ENCODE measurements around the gene SLC2A5. TPM values are rescaled to one million over a fixed set of nuclear protein-coding genes. Genes with fewer than 3 reads are reported as not detected.

Gene SLC2A5
- total RNA-seq, 1 donor from 2014 or later: not detected

GRCh38 chr1:9009438-9010370, 59.7 kb downstream of the SLC2A5 start:
- intact Hi-C loops (cut with micrococcal nuclease): loop anchor here (1.0 to 10.0 kb wide), 2 partner anchors 92 to 445 kb away; no protein-coding TSS in a partner anchor

GRCh38 chr1:9008236-9008635, 61.2 kb downstream of the SLC2A5 start:
- intact Hi-C loops (cut with micrococcal nuclease): loop anchor here (10.0 kb wide), 1 partner anchor 443 kb away; no protein-coding TSS in a partner anchor

- intact Hi-C loops (cut with micrococcal nuclease): loop anchor here (10.0 kb wide), 1 partner anchor 442 kb away; no protein-coding TSS in a partner anchor
These were observed 62.3 kb downstream of the SLC2A5 start for GRCh38 chr1:9006956-9007615.

GRCh38 chr1:9005395-9005708, 64.1 kb downstream of the SLC2A5 start:
- intact Hi-C loops (cut with micrococcal nuclease): loop anchor here (1.0 to 10.0 kb wide), 8 partner anchors 17 to 441 kb away; partner anchors contain the start of gene ENO1

GRCh38 chr1:9004700-9005394, 64.6 kb downstream of the SLC2A5 start:
- intact Hi-C loops (cut with micrococcal nuclease): loop anchor here (1.0 to 10.0 kb wide), 8 partner anchors 17 to 440 kb away; partner anchors contain the start of gene ENO1

GRCh38 chr1:9004031-9004699, 65.3 kb downstream of the SLC2A5 start:
- intact Hi-C loops (cut with micrococcal nuclease): loop anchor here (2.0 to 10.0 kb wide), 3 partner anchors 125 to 439 kb away; partner anchors contain the start of gene ENO1

GRCh38 chr1:9002215-9002560, 67.2 kb downstream of the SLC2A5 start:
- intact Hi-C loops (cut with micrococcal nuclease): loop anchor here (10.0 kb wide), 1 partner anchor 437 kb away; no protein-coding TSS in a partner anchor

GRCh38 chr1:9001534-9002214, 67.8 kb downstream of the SLC2A5 start:
- intact Hi-C loops (cut with micrococcal nuclease): loop anchor here (10.0 kb wide), 1 partner anchor 437 kb away; no protein-coding TSS in a partner anchor

GRCh38 chr1:8993962-8994675, 75.3 kb downstream of the SLC2A5 start:
- intact Hi-C loops (cut with micrococcal nuclease): loop anchor here (1.0 kb wide), 1 partner anchor 76 kb away; no protein-coding TSS in a partner anchor

- intact Hi-C loops (cut with micrococcal nuclease): loop anchor here (1.0 kb wide), 1 partner anchor 75 kb away; no protein-coding TSS in a partner anchor
These were observed 76.3 kb downstream of the SLC2A5 start for GRCh38 chr1:8992936-8993687.

- intact Hi-C loops (cut with micrococcal nuclease): loop anchor here (2.0 kb wide), 1 partner anchor 111 kb away; the partner anchor contains the start of gene ENO1
These were observed 79.6 kb downstream of the SLC2A5 start for GRCh38 chr1:8989821-8990220.

GRCh38 chr1:8989061-8989460, 80.4 kb downstream of the SLC2A5 start:
- intact Hi-C loops (cut with micrococcal nuclease): loop anchor here (2.0 kb wide), 1 partner anchor 110 kb away; the partner anchor contains the start of gene ENO1

- intact Hi-C loops (cut with micrococcal nuclease): loop anchor here (1.0 to 2.0 kb wide), 5 partner anchors 17 to 129 kb away; partner anchors contain the start of gene ENO1
These were observed 80.8 kb downstream of the SLC2A5 start for GRCh38 chr1:8988618-8988967.

GRCh38 chr1:8987881-8988617, 81.4 kb downstream of the SLC2A5 start:
- intact Hi-C loops (cut with micrococcal nuclease): loop anchor here (1.0 to 2.0 kb wide), 5 partner anchors 17 to 129 kb away; partner anchors contain the start of gene ENO1

GRCh38 chr1:8986814-8987190, 82.6 kb downstream of the SLC2A5 start:
- intact Hi-C loops (cut with micrococcal nuclease): no loop called here

- intact Hi-C loops (cut with micrococcal nuclease): no loop called here
These were observed 83.3 kb downstream of the SLC2A5 start for GRCh38 chr1:8985915-8986813.
